Adrenal gland (tissue), 12 donors: ENCODE data around the gene AGFG1. TPM values are rescaled to one million over a fixed set of nuclear protein-coding genes. Genes with fewer than 3 reads are reported as not detected.

Experiments used
- DNase-seq, 7 donors: peaks; one replicate each; pipeline ENCODE4 v3.0.0-alpha.2; 2019 to 2020
- H3K27ac ChIP-seq, 5 donors: fragments of 200-600 bp; sonication (generic) in 4 of 5; 1 replicate in 3 of 5; 2 replicates in 2 of 5; pipeline versions ENCODE4 v1.5.1 to v1.8.0; 2016 to 2020; ENCODE audit warnings: mild to moderate bottlenecking in 1 of 5
- H3K27me3 ChIP-seq: fragments of 200-600 bp; 2 replicates; pipeline ENCODE4 v1.8.0; 2021
- H3K36me3 ChIP-seq, 2 donors: fragments of 200-600 bp; replicated peaks in 1 of 2; 1 replicate in 1 of 2; 2 replicates in 1 of 2; pipeline versions ENCODE4 v1.5.1 to v1.8.0; 2018 to 2022
- H3K4me1 ChIP-seq, 2 donors: fragments of 200-600 bp; replicated peaks in 1 of 2; 1 replicate in 1 of 2; 2 replicates in 1 of 2; pipeline versions ENCODE4 v1.5.1 to v1.8.0; 2018 to 2021
- H3K4me3 ChIP-seq, 4 donors: fragments of 200-600 bp; sonication (generic) in 3 of 4; one replicate each; pipeline ENCODE4 v1.5.1; 2016 to 2018
- H3K9me3 ChIP-seq, 3 donors: fragments of 200-600 bp; sonication (generic) in 1 of 3; replicated peaks in 1 of 3; 1 replicate in 2 of 3; 2 replicates in 1 of 3; pipeline versions ENCODE4 v1.5.1 to v1.8.0; 2016 to 2021
- CTCF ChIP-seq, 6 experiments: fragments of 450-650 bp in 4 of 6; fragments of 200-600 bp in 2 of 6; sonication (generic) in 1 of 6; IDR thresholded peaks; 1 replicate in 5 of 6; 2 replicates in 1 of 6; pipeline versions ENCODE4 v1.5.1 to v1.8.0; 2016 to 2021; ENCODE audit warnings: antibody characterized with exemption in 6 of 6, mild to moderate bottlenecking in 2 of 6, moderate library complexity in 1 of 6
- POLR2A ChIP-seq, 2 donors: fragments of 450-650 bp; IDR thresholded peaks; one replicate each; pipeline ENCODE4 v1.6.1; 2017; ENCODE audit warnings: antibody characterized with exemption in 2 of 2, mild to moderate bottlenecking in 2 of 2, moderate library complexity in 1 of 2
- WGBS, 4 donors: extraction: QIAGEN DNeasy Blood & Tissue Kit in 2 of 4; methylation state at CpG; one replicate each; pipeline versions ENCODE4 v1.1.5 to v1.1.7; 2013 to 2017; 5-methylcytosine and 5-hydroxymethylcytosine counted together
- intact Hi-C, 2 donors: fragments of 100-400 bp; cut with DNase I; formaldehyde crosslinking; loops; one replicate each; pipeline versions ENCODE4 v1.14.1 to v1.15.0; 2022 to 2023
- polyA plus RNA-seq, 3 donors: library from polyadenylated mRNA; stranded (reverse); fragments of 200-250 nt in 2 of 3; fragments of 350-450 nt in 1 of 3; fragmentation: Illumina TruSeq in 1 of 3; extraction: RNeasy Lipid Tissue Mini Kit (QIAGEN cat#74804) in 1 of 3; gene quantifications; one replicate each; pipeline ENCODE4 v1.2.3, GENCODE V29; 2013 to 2014
- total RNA-seq, 9 donors: library from RNA; depleted of rRNA in 4 of 9; stranded (reverse); fragments of >200 nt in 4 of 9; fragments of 120-200 nt in 1 of 9; fragmentation: NEBNext Ultra II Directional in 1 of 9; extraction: Animal tissue kit (Norgen Biotek cat#: 25700) in 1 of 9; gene quantifications; one replicate each; pipeline versions ENCODE4 v1.1.0 to v1.2.4, GENCODE V29; 2013 to 2023
- donor health status: healthy with polysubstance abuse.
- donor health status: Bipolar disorder and iron deficiency.
- donor health status: DM: yes; HTN: yes; CAD: no.
- donor health status: DM: no; HTN: no; CAD: no.
- donor health status: DM: no; HTN: no; CAD: no.
- donor health status: DM: yes; HTN: yes; CAD: no.

Gene AGFG1
- total and polyA plus RNA-seq, 12 donors = 13.5 to 117 (median 64.7) TPM

GRCh38 chr2:227450926-227451654 is 20.9 kb upstream of the AGFG1 start:
- Histone ChIP-seq H3K4me1 (peaks cover 3 to 23% of the 10 kb centered on the region in 2 donors), H3K36me3 (no peaks in the 10 kb centered on the region), H3K27ac (peak overlapping the region in 3 of 5 donors; percentile 2 to 77 (median 35)), H3K9me3 (no peaks in the 10 kb centered on the region), H3K27me3 (no peaks in the 10 kb centered on the region), H3K4me3 (no peak overlapping the region)
- TF ChIP-seq POLR2A (IDR thresholded peaks at IDR 0.05) (no peak), CTCF (IDR thresholded peaks at IDR 0.05) (no peak)
- intact Hi-C loops = no loop called here
- WGBS, 4 donors = 66 to 79% (median 70%) methylated on average over 5 of the region's 5 CpGs
- no peak for DNase-seq

- Histone ChIP-seq H3K9me3 (no peaks in the 10 kb centered on the region), H3K27me3 (no peaks in the 10 kb centered on the region), H3K36me3 (no peaks in the 10 kb centered on the region), H3K4me1 (peaks cover 3 to 23% of the 10 kb centered on the region in 2 donors), H3K4me3 (no peak overlapping the region), H3K27ac (peak overlapping the region in 2 of 5 donors; percentile 2 to 77)
- intact Hi-C loops = no loop called here
- TF ChIP-seq CTCF (IDR thresholded peaks at IDR 0.05) (no peak), POLR2A (IDR thresholded peaks at IDR 0.05) (no peak)
- no peak for DNase-seq
Measured at GRCh38 chr2:227451655-227451992, 20.3 kb upstream of the AGFG1 start.

GRCh38 chr2:227453810-227454209 is 18.1 kb upstream of the AGFG1 start:
- WGBS, 4 donors = 91 to 100% (median 95%) methylated on average over 1 of the region's 1 CpG
- Histone ChIP-seq H3K36me3 (no peaks in the 10 kb centered on the region), H3K27me3 (no peaks in the 10 kb centered on the region), H3K4me1 (peaks cover 0 to 5% of the 10 kb centered on the region in 2 donors), H3K27ac (no peak overlapping the region), H3K9me3 (no peaks in the 10 kb centered on the region), H3K4me3 (no peak overlapping the region)
- DNase-seq = no peak
- intact Hi-C loops = no loop called here
- TF ChIP-seq CTCF (IDR thresholded peaks at IDR 0.05) (no peak), POLR2A (IDR thresholded peaks at IDR 0.05) (no peak)

GRCh38 chr2:227454323-227454860 is 17.6 kb upstream of the AGFG1 start:
- Histone ChIP-seq H3K9me3 (no peaks in the 10 kb centered on the region), H3K36me3 (no peaks in the 10 kb centered on the region), H3K4me3 (no peak overlapping the region), H3K4me1 (peaks cover 0 to 5% of the 10 kb centered on the region in 2 donors), H3K27ac (no peak overlapping the region), H3K27me3 (no peaks in the 10 kb centered on the region)
- DNase-seq = no peak
- no peak for TF ChIP-seq POLR2A (IDR thresholded peaks at IDR 0.05)
- TF ChIP-seq CTCF (IDR thresholded peaks at IDR 0.05) = no peak
- intact Hi-C loops = no loop called here
